Stimulated activated naive CD8-positive, alpha-beta T cell treated with anti-CD3 and anti-CD28 coated beads, Interleukin-15, amount 100 ng/mL, for 72 hours (primary cell): Measurements from ENCODE around the gene PEAK1.
A peak's percentile ranks its signal among the peaks of the same experiment; 100 is the strongest.

ENCODE experiments used
- ATAC-seq: fragments of 150-1000 bp; cut with Tn5 transposase; 2 replicates; pipeline ENCODE4 v1.10.0; 2021; ENCODE audit warnings: mild to moderate bottlenecking, moderate library complexity
- DNase-seq, 2 donors: peaks; one replicate each; pipeline ENCODE4 v3.0.0; 2021 to 2022
- H3K27ac Mint-ChIP-seq, 2 donors: one replicate each; pipeline ENCODE4 v1.8.0; 2022; ENCODE audit warnings: mild to moderate bottlenecking in 2 of 2, mixed read lengths in 2 of 2, moderate library complexity in 2 of 2
- H3K27me3 Mint-ChIP-seq: one replicate; pipeline ENCODE4 v1.8.0; 2022; ENCODE audit warnings: mixed read lengths
- H3K4me1 Mint-ChIP-seq: one replicate; pipeline ENCODE4 v1.8.0; 2022; ENCODE audit warnings: mild to moderate bottlenecking, mixed read lengths
- H3K4me3 Mint-ChIP-seq, 2 donors: one replicate each; pipeline ENCODE4 v1.8.0; 2022; ENCODE audit warnings: mild to moderate bottlenecking in 2 of 2, mixed read lengths in 2 of 2, moderate library complexity in 1 of 2
- H3K9me3 Mint-ChIP-seq, 2 donors: one replicate each; pipeline ENCODE4 v1.8.0; 2022; ENCODE audit warnings: mixed read lengths in 2 of 2

Gene PEAK1

DNA sequence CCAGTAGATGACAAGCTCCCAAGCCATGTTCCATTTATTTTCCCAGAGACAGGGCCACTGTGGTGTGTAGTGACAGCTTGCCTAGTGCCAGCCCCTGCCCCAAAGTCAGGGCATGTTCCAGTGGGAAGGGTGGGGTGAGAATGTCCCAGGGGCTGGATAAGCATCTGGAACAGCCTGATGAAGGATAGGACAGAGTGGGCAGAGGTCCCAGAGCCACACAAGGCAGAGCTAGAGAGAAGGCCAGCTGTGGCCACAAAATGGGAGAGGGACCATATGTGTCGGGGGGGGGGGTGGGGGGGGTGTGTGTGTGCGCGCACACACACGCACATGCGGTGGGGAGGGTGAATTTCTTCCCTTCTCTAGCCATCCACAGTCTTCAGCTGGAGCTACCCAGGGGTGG is 322.0 kb downstream of the PEAK1 start:
- no peaks in the 10 kb centered on the region for H3K9me3 Mint-ChIP-seq
- no peak overlapping the region for H3K27ac Mint-ChIP-seq
- no peak for ATAC-seq
- H3K4me1 Mint-ChIP-seq, result no peaks in the 10 kb centered on the region
- no peaks in the 10 kb centered on the region for H3K27me3 Mint-ChIP-seq
- DNase-seq, result no peak
- H3K4me3 Mint-ChIP-seq, result no peak overlapping the region

DNA sequence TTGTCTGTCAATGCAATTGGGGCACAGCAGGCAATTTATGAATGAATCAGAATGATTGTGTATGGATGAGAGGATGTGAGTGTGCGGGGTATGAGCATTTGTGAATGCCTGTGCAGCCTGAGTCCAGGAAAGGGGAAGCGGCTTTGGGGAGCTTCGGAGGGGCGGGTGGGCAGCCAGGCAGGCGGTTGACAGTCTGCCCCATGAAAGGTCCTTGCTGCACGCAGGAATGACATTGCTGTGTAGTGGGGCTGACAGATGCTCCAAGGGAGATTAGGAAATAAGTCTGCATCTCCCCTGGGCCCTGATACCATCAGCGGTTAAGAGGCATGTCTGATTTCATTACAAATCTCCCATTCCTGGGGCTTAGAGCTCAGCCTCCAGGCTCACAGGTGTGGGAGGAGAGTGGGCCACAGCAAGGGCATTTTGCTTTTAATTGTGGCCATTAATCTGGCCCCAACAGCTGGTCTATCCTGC is 322.6 kb downstream of the PEAK1 start:
- DNase-seq, result no peak
- Mint-ChIP-seq H3K27me3 (no peaks in the 10 kb centered on the region), H3K4me1 (no peaks in the 10 kb centered on the region), H3K27ac (no peak overlapping the region), H3K4me3 (no peak overlapping the region), H3K9me3 (no peaks in the 10 kb centered on the region)
- ATAC-seq, result no peak

DNA sequence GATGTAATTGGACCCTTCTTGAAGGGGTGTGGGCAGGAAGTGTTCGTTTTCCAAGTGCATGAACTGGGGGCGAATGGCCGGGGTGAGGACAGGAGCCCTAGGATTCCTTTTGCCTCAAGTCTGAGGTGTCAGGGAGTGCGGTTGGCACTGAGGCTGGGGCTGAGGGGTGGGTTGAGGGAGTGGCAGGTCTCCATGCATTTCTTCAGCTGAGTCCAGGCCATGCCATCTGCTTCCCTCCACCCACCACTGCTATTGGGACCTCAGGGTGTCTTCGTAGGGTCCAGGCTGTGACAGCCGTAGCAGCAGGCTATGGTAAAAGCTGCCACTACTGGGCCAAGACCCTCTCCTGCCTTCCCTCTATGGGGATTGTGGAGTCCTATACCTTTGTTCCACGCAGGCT is 323.4 kb downstream of the PEAK1 start:
- Mint-ChIP-seq H3K9me3 (no peaks in the 10 kb centered on the region), H3K4me3 (no peak overlapping the region), H3K27me3 (no peaks in the 10 kb centered on the region), H3K4me1 (no peaks in the 10 kb centered on the region), H3K27ac (no peak overlapping the region)
- ATAC-seq (no peak), DNase-seq (no peak)

DNA sequence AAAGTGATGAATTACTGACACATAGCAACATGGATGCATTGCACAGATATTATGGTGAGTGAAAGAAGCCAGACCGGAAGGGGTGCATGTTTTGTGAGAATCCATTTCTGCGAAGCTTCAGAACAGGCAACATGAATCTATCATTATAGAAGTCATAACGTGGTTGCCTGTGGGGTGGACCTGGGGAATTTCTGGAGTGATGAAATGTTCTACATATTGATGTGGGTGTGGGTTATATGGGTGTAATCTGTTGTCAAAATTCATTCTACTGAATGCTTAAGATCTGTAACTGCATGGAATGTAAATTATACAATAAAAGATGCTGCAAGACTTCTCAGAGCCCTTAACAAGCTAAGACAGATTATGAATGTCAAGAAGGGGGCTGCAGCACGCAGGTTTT is 323.8 kb downstream of the PEAK1 start:
- Mint-ChIP-seq H3K9me3 (no peaks in the 10 kb centered on the region), H3K27ac (no peak overlapping the region), H3K4me3 (no peak overlapping the region), H3K4me1 (no peaks in the 10 kb centered on the region), H3K27me3 (no peaks in the 10 kb centered on the region)
- ATAC-seq, result no peak
- no peak for DNase-seq

DNA sequence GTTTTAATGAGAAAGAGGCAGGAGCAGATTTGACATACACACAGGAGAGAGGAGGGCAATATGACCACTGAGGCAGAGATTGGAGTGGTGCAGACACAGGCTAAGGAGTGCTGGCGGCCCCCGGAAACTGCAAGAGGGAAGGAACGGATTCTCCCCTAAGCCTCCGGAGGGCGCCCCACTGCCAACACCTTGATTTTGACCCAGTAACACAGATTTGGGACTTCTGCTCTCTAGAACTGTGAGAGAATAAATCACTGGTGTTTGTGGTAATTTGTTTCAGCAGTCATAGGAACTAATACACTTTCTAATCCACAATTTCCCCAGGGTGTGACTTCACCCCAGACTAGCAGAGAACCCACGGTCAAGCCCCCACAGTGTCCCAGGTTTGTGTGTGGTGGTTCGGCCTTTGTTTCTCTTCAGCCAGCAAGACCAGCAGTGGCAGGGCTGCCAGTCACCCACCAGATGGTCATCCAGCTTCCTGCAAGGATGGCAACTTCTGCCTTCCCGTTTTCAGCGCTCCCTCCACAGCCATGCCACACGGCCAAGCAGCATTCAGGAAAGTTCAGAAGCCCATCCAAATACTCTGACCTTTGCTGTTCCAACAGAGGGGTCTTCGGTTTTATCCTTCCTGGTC is 325.4 kb downstream of the PEAK1 start:
- Mint-ChIP-seq H3K9me3 (no peaks in the 10 kb centered on the region), H3K4me3 (no peak overlapping the region), H3K27ac (no peak overlapping the region), H3K4me1 (no peaks in the 10 kb centered on the region), H3K27me3 (no peaks in the 10 kb centered on the region)
- DNase-seq (no peak), ATAC-seq (no peak)

DNA sequence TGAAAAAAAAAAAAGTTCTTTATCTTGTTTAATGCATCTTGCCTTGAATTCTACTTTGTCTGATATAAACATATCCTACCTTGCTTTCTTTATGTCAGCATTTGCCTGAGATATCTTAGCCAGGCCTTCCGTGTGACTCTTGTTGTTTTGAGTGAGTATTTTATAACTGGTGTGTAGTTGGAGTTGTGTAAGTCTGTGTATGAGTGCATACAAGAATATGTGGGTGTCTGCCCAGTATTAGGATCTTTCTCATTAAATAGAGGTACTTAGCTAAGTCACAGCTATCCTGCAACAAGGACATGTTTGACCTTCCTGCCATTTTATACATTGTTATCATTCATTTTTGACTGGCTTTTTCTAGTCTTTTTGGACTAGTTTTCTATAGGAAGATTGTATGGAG is 326.5 kb downstream of the PEAK1 start:
- Mint-ChIP-seq H3K4me1 (no peaks in the 10 kb centered on the region), H3K27ac (no peak overlapping the region), H3K4me3 (no peak overlapping the region), H3K9me3 (no peaks in the 10 kb centered on the region), H3K27me3 (no peaks in the 10 kb centered on the region)
- ATAC-seq, result no peak
- DNase-seq, result no peak

DNA sequence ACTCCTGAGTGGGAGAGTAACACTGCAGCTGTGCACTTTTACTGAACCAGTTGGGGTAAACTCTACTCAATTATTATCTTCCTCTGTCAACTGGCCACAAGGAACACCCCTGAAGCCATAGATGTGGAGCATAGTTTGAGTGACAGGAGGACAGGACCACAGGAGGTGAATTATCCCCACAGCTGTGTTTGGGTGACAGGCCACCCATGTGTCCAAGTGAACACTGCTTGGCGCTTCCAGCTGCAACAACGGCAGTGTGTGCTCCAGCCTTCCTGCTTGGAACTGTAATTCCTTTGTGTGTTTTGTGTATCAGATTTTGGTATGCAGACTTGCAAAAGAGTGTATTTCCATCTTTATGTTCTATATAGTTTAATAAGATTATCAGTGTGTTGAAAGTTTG is 328.8 kb downstream of the PEAK1 start:
- H3K27me3 Mint-ChIP-seq, result no peaks in the 10 kb centered on the region
- no peak for DNase-seq
- peak overlapping the region in 1 of 2 donors; percentile 60 for H3K27ac Mint-ChIP-seq
- no peak overlapping the region for H3K4me3 Mint-ChIP-seq
- no peaks in the 10 kb centered on the region for H3K4me1 Mint-ChIP-seq
- no peaks in the 10 kb centered on the region for H3K9me3 Mint-ChIP-seq
- ATAC-seq, result no peak

DNA sequence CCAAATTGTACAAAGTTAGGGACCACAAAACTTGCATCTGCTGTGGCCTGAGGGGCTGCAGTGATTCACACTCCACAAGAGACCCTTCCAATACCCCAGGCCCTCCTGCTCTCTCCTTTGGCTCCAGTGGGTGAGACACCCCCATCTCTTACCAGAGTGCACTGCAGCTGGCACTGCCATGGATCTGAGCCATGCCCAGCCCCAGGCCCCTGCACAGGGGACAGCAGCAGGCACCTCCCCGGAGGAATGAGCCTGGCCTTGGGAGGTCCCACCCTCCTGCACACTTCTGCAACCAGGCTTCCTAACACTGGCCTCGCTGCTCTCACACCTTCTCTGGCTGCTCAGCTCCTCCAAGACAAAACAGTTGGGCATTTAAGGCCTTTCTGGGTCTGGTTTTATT is 332.7 kb downstream of the PEAK1 start:
- no peaks in the 10 kb centered on the region for H3K27me3 Mint-ChIP-seq
- no peak overlapping the region for H3K27ac Mint-ChIP-seq
- H3K4me1 Mint-ChIP-seq, result peaks cover 30% of the 10 kb centered on the region
- no peaks in the 10 kb centered on the region for H3K9me3 Mint-ChIP-seq
- DNase-seq (no peak), ATAC-seq (no peak)
- no peak overlapping the region for H3K4me3 Mint-ChIP-seq

DNA sequence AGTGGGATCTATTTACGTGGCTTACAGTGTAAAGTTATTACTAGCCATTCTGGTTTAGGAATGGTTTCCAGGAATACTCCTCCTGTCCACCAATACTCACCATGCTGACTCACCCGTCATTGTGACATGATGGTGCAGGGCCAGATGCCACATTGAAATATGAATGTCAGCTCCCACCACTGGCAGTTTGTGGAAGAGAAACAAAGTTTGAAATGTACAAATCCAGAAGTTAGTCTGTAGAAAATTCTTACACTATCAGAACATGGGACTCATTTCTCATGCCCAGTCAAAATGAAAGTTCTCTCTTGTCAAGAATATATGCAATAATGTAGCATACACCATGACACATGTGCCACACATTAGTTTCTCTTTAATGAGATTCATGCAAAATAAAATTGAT is 334.6 kb downstream of the PEAK1 start:
- Mint-ChIP-seq H3K27ac (no peak overlapping the region), H3K27me3 (no peaks in the 10 kb centered on the region), H3K4me1 (peaks cover 30% of the 10 kb centered on the region), H3K4me3 (no peak overlapping the region), H3K9me3 (no peaks in the 10 kb centered on the region)
- DNase-seq (no peak), ATAC-seq (peak; percentile 68)

DNA sequence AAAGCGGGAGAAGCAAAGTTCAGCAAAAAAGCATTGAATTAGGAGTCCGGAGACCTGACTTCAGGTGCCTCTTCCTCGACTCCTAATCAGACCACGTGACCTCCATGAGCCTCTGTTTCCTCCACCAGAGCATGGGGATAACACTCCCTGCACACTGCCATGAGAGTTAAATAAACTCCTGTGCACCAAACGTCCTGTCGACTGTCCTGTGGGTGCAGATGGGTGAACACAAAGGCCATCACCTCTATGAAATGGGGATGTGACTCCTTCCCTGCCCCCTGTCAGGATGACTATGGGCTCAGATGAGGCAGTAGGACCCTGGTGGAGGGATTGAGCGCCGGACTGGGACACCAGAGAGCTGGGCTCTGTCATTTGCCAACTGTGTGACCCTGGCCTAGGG is 335.5 kb downstream of the PEAK1 start:
- DNase-seq, result no peak

DNA sequence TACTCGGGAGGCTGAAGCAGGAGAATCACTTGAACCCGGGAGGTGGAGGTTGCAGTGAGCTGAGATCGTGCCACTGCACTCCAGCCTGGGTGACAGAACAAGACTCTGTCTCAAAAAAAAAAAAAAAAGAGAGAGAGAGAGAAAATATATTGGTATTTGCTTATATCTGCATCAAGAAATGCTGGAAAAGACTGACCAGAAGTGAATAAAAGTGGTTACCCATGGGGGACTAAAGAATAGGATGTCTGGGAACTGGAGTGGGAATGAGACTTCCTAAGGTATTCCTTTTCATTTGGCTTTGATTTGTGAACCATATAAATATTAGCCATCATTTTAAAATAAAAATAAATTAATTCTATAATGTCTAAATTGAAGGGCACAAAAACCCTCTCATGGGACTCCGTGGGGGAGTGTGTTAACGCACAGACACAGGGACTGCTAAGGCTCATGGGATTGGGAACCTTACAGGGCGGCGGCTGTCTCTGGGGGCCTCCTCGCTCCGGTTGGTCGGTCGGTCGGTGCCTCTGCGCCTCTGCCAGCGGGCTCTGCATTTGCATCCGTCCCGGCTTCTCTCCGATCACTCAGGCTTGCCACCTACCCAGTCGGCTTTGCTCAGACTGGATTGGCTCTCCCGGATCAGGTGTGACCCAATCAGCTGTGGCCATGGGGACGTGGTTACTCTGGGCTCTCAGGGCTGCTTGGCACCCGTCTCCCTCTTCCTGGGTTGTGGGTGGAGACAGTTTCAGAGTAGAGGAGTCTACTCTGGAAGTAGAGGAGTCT is 336.3 kb downstream of the PEAK1 start:
- Mint-ChIP-seq H3K4me1 (peaks cover 30% of the 10 kb centered on the region), H3K27ac (peak overlapping the region in 1 of 2 donors; percentile 42), H3K4me3 (peak overlapping the region; percentile 71 to 76), H3K9me3 (no peaks in the 10 kb centered on the region), H3K27me3 (no peaks in the 10 kb centered on the region)
- peak; percentile 95 for ATAC-seq
- peak; percentile 60 to 63 for DNase-seq

More for the DNA sequence above, 335.5 kb downstream of the PEAK1 start:
- H3K4me3 Mint-ChIP-seq, result no peak overlapping the region
- no peaks in the 10 kb centered on the region for H3K27me3 Mint-ChIP-seq
- no peak overlapping the region for H3K27ac Mint-ChIP-seq
- peaks cover 30% of the 10 kb centered on the region for H3K4me1 Mint-ChIP-seq
- H3K9me3 Mint-ChIP-seq, result no peaks in the 10 kb centered on the region
- ATAC-seq, result no peak

DNA sequence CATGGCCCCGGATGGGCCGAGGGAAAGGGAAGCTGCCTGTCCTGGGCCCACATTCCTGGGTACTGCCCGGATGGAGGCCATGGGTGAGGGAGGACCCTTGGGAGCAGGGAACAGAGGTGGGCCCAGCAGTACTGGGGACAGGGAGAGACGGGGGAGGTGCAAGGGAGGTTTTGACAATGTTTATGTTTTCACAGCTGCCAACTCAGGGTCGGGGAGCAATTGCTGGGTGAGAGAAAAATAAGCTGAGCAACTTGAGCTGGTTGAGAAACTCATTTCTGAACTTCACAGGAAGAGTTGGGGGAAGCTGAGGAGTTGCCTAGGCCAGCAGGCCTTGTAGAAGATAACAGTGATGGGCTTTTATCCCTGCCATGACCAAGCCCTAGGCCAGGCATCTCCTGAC is 337.9 kb downstream of the PEAK1 start:
- Mint-ChIP-seq H3K27ac (no peak overlapping the region), H3K4me3 (no peak overlapping the region), H3K4me1 (peaks cover 30% of the 10 kb centered on the region), H3K27me3 (no peaks in the 10 kb centered on the region), H3K9me3 (no peaks in the 10 kb centered on the region)
- no peak for DNase-seq
- no peak for ATAC-seq

DNA sequence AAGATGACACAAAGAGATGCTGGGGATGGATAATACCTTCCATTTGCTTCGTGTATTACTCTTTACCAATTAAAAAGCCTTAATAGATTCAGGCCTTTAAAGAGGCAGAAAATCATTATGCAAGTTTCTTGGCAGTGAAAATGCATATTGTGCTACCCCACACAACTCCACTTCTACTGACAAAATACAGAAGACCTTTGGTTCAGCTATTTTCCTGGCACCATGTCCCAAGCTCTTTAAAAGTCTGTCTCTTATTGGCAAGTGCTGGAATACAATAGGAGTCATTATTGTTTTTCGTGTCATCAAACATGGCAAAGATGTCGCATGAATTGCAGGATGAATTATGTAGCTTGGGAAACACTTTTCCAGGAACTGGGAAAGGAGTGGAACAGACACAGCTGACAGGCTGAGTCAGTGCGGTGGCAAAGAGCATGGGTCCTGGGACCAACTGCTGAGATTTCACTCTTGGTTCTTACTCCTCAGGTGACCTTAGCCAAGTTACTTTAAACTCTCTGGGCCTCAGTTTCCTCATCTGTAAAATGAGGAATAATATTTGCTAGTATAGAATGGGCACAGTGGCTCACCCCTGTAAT is 343.5 kb downstream of the PEAK1 start:
- ATAC-seq, result no peak
- H3K9me3 Mint-ChIP-seq, result no peaks in the 10 kb centered on the region
- no peaks in the 10 kb centered on the region for H3K27me3 Mint-ChIP-seq
- H3K4me1 Mint-ChIP-seq, result peaks cover 12% of the 10 kb centered on the region
- no peak overlapping the region for H3K27ac Mint-ChIP-seq
- H3K4me3 Mint-ChIP-seq, result no peak overlapping the region
- no peak for DNase-seq

DNA sequence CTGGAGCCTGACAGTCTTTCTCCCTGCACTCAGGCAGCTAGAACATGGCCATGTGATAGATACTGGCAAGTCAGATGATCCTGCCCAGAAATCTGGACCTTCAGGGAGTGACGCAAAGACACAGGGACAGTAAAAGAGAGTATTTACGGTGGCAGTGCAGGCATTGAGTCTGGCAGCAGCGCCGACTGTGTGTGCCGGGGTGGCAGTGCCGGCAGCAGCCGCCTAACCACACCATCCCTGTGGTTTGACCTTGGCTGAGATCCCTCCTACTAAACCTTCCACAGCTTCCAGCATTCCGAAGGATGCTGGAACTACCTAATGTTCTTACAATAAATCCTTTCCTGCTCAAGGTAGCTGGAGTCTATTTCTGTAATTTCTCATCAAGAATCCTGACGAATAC is 344.4 kb downstream of the PEAK1 start:
- ATAC-seq (no peak), DNase-seq (no peak)
- H3K9me3 Mint-ChIP-seq, result no peaks in the 10 kb centered on the region
- peaks cover 17% of the 10 kb centered on the region for H3K4me1 Mint-ChIP-seq
- H3K27ac Mint-ChIP-seq, result no peak overlapping the region
- H3K27me3 Mint-ChIP-seq, result no peaks in the 10 kb centered on the region
- no peak overlapping the region for H3K4me3 Mint-ChIP-seq

DNA sequence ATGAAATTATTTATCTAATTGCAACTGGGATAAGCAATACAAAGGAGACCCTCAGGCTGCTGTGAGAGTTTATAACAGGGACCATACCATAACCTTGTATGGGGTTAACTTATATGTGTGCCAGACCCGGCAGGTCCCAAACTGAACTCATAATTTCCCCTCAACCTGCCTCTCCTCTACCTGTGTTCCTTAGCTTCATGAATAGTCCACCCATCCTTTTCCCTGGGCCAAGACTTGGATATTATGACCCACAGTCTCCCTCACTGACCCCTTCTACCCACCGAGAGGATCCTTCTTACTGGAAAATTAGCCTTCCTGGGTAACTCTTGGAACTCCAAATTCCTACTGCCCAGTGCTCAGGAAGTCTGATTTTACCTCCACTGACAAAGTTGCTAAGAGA is 345.6 kb downstream of the PEAK1 start:
- ATAC-seq, result no peak

More for the DNA sequence above, 345.6 kb downstream of the PEAK1 start:
- no peaks in the 10 kb centered on the region for H3K9me3 Mint-ChIP-seq
- no peak overlapping the region for H3K27ac Mint-ChIP-seq
- H3K4me3 Mint-ChIP-seq, result no peak overlapping the region
- no peaks in the 10 kb centered on the region for H3K27me3 Mint-ChIP-seq
- H3K4me1 Mint-ChIP-seq, result peaks cover 27% of the 10 kb centered on the region
- DNase-seq, result no peak
